HepG2 (cell line): ENCODE results near the gene CDC14A. TPM values are rescaled to one million over a fixed set of nuclear protein-coding genes. Genes with fewer than 3 reads are reported as not detected.

ENCODE experiments used
- CEBPB ChIP-seq: IDR thresholded peaks from 2 replicates; pipeline ENCODE4 v1.6.1; 2011; ENCODE audit warnings: low read depth, low read length, improper control_type of control experiment, borderline replicate concordance
- CHD2 ChIP-seq: IDR thresholded peaks from 2 replicates; pipeline ENCODE4 v1.6.1; 2011; ENCODE audit warnings: low read depth, low read length, improper control_type of control experiment
- EP300 ChIP-seq, 3 experiments: sonication (generic) in 1 of 3; formaldehyde crosslinking in 1 of 3; IDR thresholded peaks; 2 replicates each; pipeline versions ENCODE4 v1.5.1 to v1.6.1; 2011 to 2020; ENCODE audit warnings: low read depth in 2 of 3, low read length in 2 of 3, borderline replicate concordance in 1 of 3, improper control_type of control experiment in 1 of 3, mild to moderate bottlenecking in 1 of 3, missing genetic modification reagents in 1 of 3, moderate library complexity in 1 of 3
- MED1 ChIP-seq: sonication (generic); formaldehyde crosslinking; IDR thresholded peaks from 2 replicates; pipeline ENCODE4 v1.4.0; 2020; ENCODE audit warnings: missing genetic modification reagents
- MIXL1 ChIP-seq: IDR thresholded peaks from 2 replicates; pipeline ENCODE4 v1.6.1; 2016
- MLXIP ChIP-seq: sonication (generic); formaldehyde crosslinking; IDR thresholded peaks from 2 replicates; pipeline ENCODE4 v1.9.0; 2021; ENCODE audit warnings: missing genetic modification reagents, borderline replicate concordance
- MTA1 ChIP-seq: sonication (generic); formaldehyde crosslinking; IDR thresholded peaks from 2 replicates; pipeline ENCODE4 v1.4.0; 2020; ENCODE audit warnings: missing genetic modification reagents, mild to moderate bottlenecking, borderline replicate concordance
- NFE2L2 ChIP-seq: fragments of 150-350 bp; IDR thresholded peaks from 2 replicates; pipeline ENCODE4 v1.6.1; 2014; ENCODE audit warnings: low read length
- NR1H2 ChIP-seq: sonication (generic); formaldehyde crosslinking; IDR thresholded peaks from 2 replicates; pipeline ENCODE4 v1.8.1; 2022; ENCODE audit warnings: low read depth, missing genetic modification reagents, borderline replicate concordance
- RXRB ChIP-seq: IDR thresholded peaks from 2 replicates; pipeline ENCODE4 v1.6.1; 2016; ENCODE audit warnings: borderline replicate concordance, missing genetic modification reagents, missing compliant biosample characterization
- SIX4 ChIP-seq: sonication (generic); formaldehyde crosslinking; IDR thresholded peaks from 2 replicates; pipeline ENCODE4 v1.4.0; 2020; ENCODE audit warnings: missing genetic modification reagents
- TBX2 ChIP-seq: sonication (generic); formaldehyde crosslinking; IDR thresholded peaks from 2 replicates; pipeline ENCODE4 v1.5.0; 2020; ENCODE audit warnings: missing genetic modification reagents, mild to moderate bottlenecking, borderline replicate concordance
- THAP11 ChIP-seq: IDR thresholded peaks from 2 replicates; pipeline ENCODE4 v1.6.1; 2016; ENCODE audit warnings: missing biosample characterization, missing genetic modification reagents
- UBTF ChIP-seq: sonication (generic); formaldehyde crosslinking; IDR thresholded peaks from 2 replicates; pipeline ENCODE4 v1.4.0; 2020; ENCODE audit warnings: mild to moderate bottlenecking, missing genetic modification reagents
- ZNF329 ChIP-seq: sonication (generic); formaldehyde crosslinking; IDR thresholded peaks from 2 replicates; pipeline ENCODE4 v1.9.0; 2021; ENCODE audit warnings: low read depth, mild to moderate bottlenecking, missing genetic modification reagents
- ZNF331 ChIP-seq: sonication (generic); formaldehyde crosslinking; IDR thresholded peaks from 2 replicates; pipeline ENCODE4 v1.4.0; 2020; ENCODE audit warnings: missing genetic modification reagents
- ZNF510 ChIP-seq: sonication (generic); formaldehyde crosslinking; IDR thresholded peaks from 2 replicates; pipeline ENCODE4 v1.4.0; 2020; ENCODE audit warnings: low read depth, mild to moderate bottlenecking, missing genetic modification reagents
- ZNF660 ChIP-seq: sonication (generic); formaldehyde crosslinking; IDR thresholded peaks from 2 replicates; pipeline ENCODE4 v1.5.1; 2020; ENCODE audit warnings: mild to moderate bottlenecking, low read depth, missing genetic modification reagents, borderline replicate concordance
- polyA plus RNA-seq, 8 experiments: library from polyadenylated mRNA; depleted of rRNA in 3 of 8; stranded (reverse) in 7 of 8; unstranded in 1 of 8; fragments of >200 nt; fragmentation: Illumina TruSeq in 4 of 8; extraction: Trizol in 4 of 8; gene quantifications; 2 replicates each; pipeline versions ENCODE4 v1.2.1 to v1.2.3, GENCODE V29; 2011 to 2016; ENCODE audit warnings: low read depth in 4 of 8, missing spikeins in 1 of 8, mixed read lengths in 1 of 8; ENCODE audit not compliant: insufficient read depth in 1 of 8
- total RNA-seq, 5 experiments: library from RNA; depleted of rRNA; stranded (reverse); fragments of >200 nt; fragmentation: Illumina TruSeq; extraction: Trizol; gene quantifications; 2 replicates each; pipeline ENCODE4 v1.2.3, GENCODE V29; 2016; ENCODE audit warnings: low read depth in 1 of 5
- TF ChIP-seq, protein P1 (sequence below): sonication (generic); formaldehyde crosslinking; IDR thresholded peaks from 2 replicates; pipeline ENCODE4 v1.4.0; 2020; ENCODE audit warnings: missing genetic modification reagents, borderline replicate concordance
- TF ChIP-seq, protein P2 (sequence below): sonication (generic); formaldehyde crosslinking; IDR thresholded peaks from 2 replicates; pipeline ENCODE4 v1.5.1; 2020; ENCODE audit warnings: mild to moderate bottlenecking, missing genetic modification reagents, borderline replicate concordance

CDC14A gene
- total and polyA plus RNA-seq, 2 of the 13 experiments (the other 11 are each of a cell fraction or from before 2014, with no cell fraction given) = 2.8 to 4.9 TPM

GRCh38 chr1:100485855-100486258 lies 133.6 kb downstream of the CDC14A start (continued):
- TF ChIP-seq, protein P1, sequence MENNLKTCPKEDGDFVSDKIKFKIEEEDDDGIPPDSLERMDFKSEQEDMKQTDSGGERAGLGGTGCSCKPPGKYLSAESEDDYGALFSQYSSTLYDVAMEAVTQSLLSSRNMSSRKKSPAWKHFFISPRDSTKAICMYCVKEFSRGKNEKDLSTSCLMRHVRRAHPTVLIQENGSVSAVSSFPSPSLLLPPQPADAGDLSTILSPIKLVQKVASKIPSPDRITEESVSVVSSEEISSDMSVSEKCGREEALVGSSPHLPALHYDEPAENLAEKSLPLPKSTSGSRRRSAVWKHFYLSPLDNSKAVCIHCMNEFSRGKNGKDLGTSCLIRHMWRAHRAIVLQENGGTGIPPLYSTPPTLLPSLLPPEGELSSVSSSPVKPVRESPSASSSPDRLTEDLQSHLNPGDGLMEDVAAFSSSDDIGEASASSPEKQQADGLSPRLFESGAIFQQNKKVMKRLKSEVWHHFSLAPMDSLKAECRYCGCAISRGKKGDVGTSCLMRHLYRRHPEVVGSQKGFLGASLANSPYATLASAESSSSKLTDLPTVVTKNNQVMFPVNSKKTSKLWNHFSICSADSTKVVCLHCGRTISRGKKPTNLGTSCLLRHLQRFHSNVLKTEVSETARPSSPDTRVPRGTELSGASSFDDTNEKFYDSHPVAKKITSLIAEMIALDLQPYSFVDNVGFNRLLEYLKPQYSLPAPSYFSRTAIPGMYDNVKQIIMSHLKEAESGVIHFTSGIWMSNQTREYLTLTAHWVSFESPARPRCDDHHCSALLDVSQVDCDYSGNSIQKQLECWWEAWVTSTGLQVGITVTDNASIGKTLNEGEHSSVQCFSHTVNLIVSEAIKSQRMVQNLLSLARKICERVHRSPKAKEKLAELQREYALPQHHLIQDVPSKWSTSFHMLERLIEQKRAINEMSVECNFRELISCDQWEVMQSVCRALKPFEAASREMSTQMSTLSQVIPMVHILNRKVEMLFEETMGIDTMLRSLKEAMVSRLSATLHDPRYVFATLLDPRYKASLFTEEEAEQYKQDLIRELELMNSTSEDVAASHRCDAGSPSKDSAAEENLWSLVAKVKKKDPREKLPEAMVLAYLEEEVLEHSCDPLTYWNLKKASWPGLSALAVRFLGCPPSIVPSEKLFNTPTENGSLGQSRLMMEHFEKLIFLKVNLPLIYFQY (CRISPR knock-in tag) = no peak
- TF ChIP-seq MIXL1 (CRISPR knock-in tag) (peak; percentile 93), CHD2 (no peak), RXRB (CRISPR knock-in tag) (peak; percentile 92), NFE2L2 (no peak), CEBPB (peak; percentile 39; the same call in 1 of the 2 replicates), MTA1 (no peak), THAP11 (peak; percentile 58; the same call in 1 of the 2 replicates), ZNF331 (CRISPR knock-in tag) (peak; percentile 82), MED1 (CRISPR knock-in tag) (peak; percentile 86), EP300 (IDR thresholded peaks at IDR 0.05; ENCODE audit: low read depth in 2 of 2, low read length in 2 of 2) (peak in 1 of 2 experiments; percentile 91; a peak in 2 of 4 replicates), EP300 (CRISPR knock-in tag; IDR thresholded peaks at IDR 0.05; ENCODE audit: borderline replicate concordance) (peak; percentile 72; the same call in 1 of the 2 replicates), ZNF510 (CRISPR knock-in tag) (no peak), SIX4 (CRISPR knock-in tag) (peak; percentile 84), NR1H2 (CRISPR knock-in tag) (no peak), TBX2 (CRISPR knock-in tag) (peak; percentile 81), ZNF660 (CRISPR knock-in tag) (no peak), UBTF (CRISPR knock-in tag) (no peak), MLXIP (CRISPR knock-in tag) (0 out of 2 replicates have a peak, but pooled peaks have one; percentile 11), ZNF329 (CRISPR knock-in tag) (no peak)
- TF ChIP-seq, protein P2, sequence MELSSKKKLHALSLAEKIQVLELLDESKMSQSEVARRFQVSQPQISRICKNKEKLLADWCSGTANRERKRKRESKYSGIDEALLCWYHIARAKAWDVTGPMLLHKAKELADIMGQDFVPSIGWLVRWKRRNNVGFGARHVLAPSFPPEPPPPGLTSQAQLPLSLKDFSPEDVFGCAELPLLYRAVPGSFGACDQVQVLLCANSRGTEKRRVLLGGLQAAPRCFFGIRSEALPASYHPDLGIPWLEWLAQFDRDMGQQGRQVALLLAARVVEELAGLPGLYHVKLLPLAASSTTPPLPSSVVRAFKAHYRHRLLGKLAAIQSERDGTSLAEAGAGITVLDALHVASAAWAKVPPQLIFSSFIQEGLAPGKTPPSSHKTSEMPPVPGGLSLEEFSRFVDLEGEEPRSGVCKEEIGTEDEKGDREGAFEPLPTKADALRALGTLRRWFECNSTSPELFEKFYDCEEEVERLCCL (CRISPR knock-in tag) = no peak
